Body of pancreas (tissue), 4 donors: ENCODE data around the gene UQCRH. TPM values are rescaled to one million over a fixed set of nuclear protein-coding genes. Genes with fewer than 3 reads are reported as not detected.
"Not testable (repeated sequence)": the region's sequence is repeated elsewhere in the genome, so short reads cannot be mapped to it uniquely, and the experiment has no call there.

Experiments
- ATAC-seq: fragments of 150-250 bp; one replicate; pipeline ENCODE4 v1.9.1; 2016
- DNase-seq, 4 donors: peaks; one replicate each; pipeline ENCODE4 v3.0.0-alpha.2; 2019
- H3K27ac ChIP-seq, 4 donors: fragments of 200-600 bp; sonication (generic); 1 replicate in 3 of 4; 2 replicates in 1 of 4; pipeline versions ENCODE4 v1.5.1 to v1.6.1; 2016 to 2019; ENCODE audit warnings: mild to moderate bottlenecking in 1 of 4, mixed read lengths in 1 of 4, moderate library complexity in 1 of 4
- H3K27me3 ChIP-seq, 2 donors: fragments of 200-600 bp; sonication (generic); one replicate each; pipeline ENCODE4 v1.6.0; 2016; ENCODE audit warnings: mild to moderate bottlenecking in 1 of 2
- H3K36me3 ChIP-seq, 2 donors: fragments of 200-600 bp; sonication (generic); replicated peaks in 1 of 2; 2 replicates each; pipeline ENCODE4 v1.5.1; 2016; ENCODE audit warnings: low read depth in 2 of 2; ENCODE audit not compliant: insufficient read depth in 1 of 2
- H3K4me1 ChIP-seq: fragments of 200-600 bp; sonication (generic); one replicate; pipeline ENCODE4 v1.6.0; 2016
- H3K4me3 ChIP-seq, 2 donors: fragments of 200-600 bp; sonication (generic); 1 replicate in 1 of 2; 2 replicates in 1 of 2; pipeline ENCODE4 v1.5.1; 2016 to 2019
- H3K9me3 ChIP-seq, 3 donors: fragments of 200-600 bp; sonication (generic); 1 replicate in 2 of 3; 2 replicates in 1 of 3; pipeline ENCODE4 v1.5.1; 2016
- POLR2A ChIP-seq, 3 donors: fragments of 450-650 bp; IDR thresholded peaks; one replicate each; pipeline ENCODE4 v1.6.1; 2016; ENCODE audit warnings: antibody characterized with exemption in 3 of 3, mild to moderate bottlenecking in 2 of 3
- WGBS, 2 donors: methylation state at CpG; one replicate each; pipeline ENCODE4 v1.1.5; 2017; 5-methylcytosine and 5-hydroxymethylcytosine counted together
- intact Hi-C: fragments of 100-400 bp; cut with DNase I; formaldehyde crosslinking; loops from one replicate; pipeline ENCODE4 v1.15.1; 2023
- total RNA-seq, 2 donors: library from RNA; depleted of rRNA; stranded (reverse); fragments of >200 nt; gene quantifications; one replicate each; pipeline ENCODE4 v1.1.0, GENCODE V29; 2016
- TF ChIP-seq, protein P1 (sequence below), 7 experiments: fragments of 450-650 bp in 4 of 7; fragments of 200-600 bp in 3 of 7; sonication (generic) in 3 of 7; IDR thresholded peaks; one replicate each; pipeline ENCODE4 v1.5.1; 2016 to 2019; ENCODE audit warnings: antibody characterized with exemption in 7 of 7

Gene UQCRH
- total RNA-seq, 2 donors from 2014 or later = 92.4 to 195 TPM

DNA sequence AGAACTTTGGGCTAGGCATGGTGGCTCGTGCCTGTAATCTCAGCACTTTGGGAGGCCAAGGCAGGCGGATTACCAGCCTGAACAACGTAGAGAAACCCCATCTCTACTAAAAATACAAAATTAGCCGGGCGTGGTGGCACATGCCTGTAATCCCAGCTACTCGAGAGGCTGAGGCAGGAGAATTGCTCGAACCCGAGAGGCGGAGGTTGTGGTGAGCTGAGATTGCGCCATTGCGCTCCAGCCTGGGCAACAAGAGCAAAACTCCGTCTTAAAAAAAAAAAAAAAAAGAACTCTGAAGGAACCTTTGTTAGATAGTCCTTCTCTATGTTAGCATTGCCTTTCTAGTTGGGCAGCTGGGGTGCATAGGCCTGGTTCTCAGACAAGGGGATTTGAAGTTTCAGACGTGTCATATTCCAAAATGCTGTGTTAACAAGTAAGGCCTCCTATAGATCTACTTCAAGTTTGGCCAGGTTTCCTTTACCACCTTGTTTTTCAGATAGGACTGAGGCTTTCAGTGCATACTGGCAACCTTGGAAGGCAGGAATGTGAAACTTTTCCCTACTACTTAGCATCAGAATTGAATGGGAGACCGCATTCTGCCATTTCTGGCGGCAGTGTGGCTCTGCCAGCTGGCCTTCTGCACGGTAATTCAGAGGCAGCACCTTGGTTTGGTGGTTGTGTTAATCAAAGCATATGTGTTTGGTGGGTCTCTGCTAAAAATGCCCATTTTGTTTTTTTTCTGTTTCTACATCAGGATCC lies 6.1 kb downstream of the UQCRH start:
- intact Hi-C loops = no loop called here
- ATAC-seq (no peak), DNase-seq (no peak)
- no peaks in the 10 kb centered on the region for H3K27me3 ChIP-seq
- H3K4me3 ChIP-seq = no peak overlapping the region
- no peak overlapping the region for H3K27ac ChIP-seq
- TF ChIP-seq, protein P1, sequence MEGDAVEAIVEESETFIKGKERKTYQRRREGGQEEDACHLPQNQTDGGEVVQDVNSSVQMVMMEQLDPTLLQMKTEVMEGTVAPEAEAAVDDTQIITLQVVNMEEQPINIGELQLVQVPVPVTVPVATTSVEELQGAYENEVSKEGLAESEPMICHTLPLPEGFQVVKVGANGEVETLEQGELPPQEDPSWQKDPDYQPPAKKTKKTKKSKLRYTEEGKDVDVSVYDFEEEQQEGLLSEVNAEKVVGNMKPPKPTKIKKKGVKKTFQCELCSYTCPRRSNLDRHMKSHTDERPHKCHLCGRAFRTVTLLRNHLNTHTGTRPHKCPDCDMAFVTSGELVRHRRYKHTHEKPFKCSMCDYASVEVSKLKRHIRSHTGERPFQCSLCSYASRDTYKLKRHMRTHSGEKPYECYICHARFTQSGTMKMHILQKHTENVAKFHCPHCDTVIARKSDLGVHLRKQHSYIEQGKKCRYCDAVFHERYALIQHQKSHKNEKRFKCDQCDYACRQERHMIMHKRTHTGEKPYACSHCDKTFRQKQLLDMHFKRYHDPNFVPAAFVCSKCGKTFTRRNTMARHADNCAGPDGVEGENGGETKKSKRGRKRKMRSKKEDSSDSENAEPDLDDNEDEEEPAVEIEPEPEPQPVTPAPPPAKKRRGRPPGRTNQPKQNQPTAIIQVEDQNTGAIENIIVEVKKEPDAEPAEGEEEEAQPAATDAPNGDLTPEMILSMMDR (IDR thresholded peaks at IDR 0.05) = no peak
- TF ChIP-seq POLR2A (IDR thresholded peaks at IDR 0.05) = no peak
- H3K9me3 ChIP-seq = no peaks in the 10 kb centered on the region
- WGBS, 2 donors = 82 to 90% methylated on average over 16 of the region's 16 CpGs
- peaks cover 5 to 21% of the 10 kb centered on the region in 2 donors for H3K36me3 ChIP-seq
- peaks cover 18% of the 10 kb centered on the region for H3K4me1 ChIP-seq

DNA sequence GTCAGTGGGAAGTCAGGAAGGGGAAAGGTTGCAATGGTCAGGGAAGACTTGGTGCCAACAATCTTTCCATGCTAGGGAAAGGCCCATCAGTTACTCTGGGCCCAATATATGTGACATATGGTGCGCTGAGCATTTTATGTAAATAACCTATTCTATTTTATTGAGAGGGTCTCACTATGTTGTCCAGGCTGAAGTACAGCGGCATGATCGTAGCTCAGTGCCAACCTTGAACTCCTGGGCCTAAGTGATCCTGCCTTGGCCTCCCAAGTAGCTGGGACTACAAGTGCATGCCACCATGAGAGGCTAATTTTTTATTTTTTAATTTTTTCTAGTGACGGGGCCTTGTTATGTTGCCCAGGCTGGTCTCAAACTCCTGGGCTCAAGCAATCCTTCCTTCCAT lies 6.8 kb downstream of the UQCRH start:
- no peak for TF ChIP-seq POLR2A (IDR thresholded peaks at IDR 0.05)
- TF ChIP-seq, protein P1 (IDR thresholded peaks at IDR 0.05) = no peak
- whole genome bisulfite sequencing, 2 donors = 92 to 100% methylated on average over 4 of the region's 4 CpGs
- Histone ChIP-seq H3K36me3 (peaks cover 5 to 21% of the 10 kb centered on the region in 2 donors), H3K4me1 (peaks cover 11% of the 10 kb centered on the region), H3K4me3 (no peak overlapping the region), H3K9me3 (no peaks in the 10 kb centered on the region), H3K27me3 (no peaks in the 10 kb centered on the region), H3K27ac (no peak overlapping the region)
- no peak for ATAC-seq
- intact Hi-C loops = no loop called here
- no peak for DNase-seq

DNA sequence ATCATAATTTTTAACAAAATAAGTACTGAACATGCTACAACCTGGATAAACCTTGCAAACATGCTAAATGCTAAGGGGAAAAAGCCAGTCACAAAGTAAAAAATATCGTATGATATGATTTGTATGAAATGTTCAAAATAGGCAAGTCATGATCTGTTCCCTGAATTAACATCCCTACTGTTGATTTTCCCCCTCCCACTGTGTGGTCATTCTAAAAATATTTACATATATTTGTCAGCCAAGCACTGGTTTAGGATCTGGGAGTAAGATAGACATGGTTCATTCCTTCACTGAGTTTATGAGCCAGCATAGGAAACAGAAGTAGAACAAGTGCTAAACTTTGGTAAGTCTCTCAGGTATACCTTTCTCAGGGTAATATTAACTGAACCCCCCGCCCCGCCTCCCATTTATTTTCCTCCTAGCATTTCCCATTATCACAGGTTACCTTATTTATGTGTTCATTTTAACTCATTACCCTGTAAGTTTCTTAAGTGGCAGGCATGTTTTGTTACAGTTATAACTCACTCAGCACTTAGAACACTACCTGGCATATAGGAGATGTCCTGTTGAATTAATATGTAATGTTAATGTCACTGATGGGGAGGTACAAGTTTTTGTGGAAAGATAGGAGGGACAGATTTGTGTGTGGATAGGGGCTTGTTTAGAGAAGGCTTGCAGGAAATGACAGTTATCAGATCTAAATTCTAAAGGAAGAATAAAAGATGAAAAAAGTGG lies 12.3 kb downstream of the UQCRH start:
- H3K9me3 ChIP-seq = no peaks in the 10 kb centered on the region
- H3K27ac ChIP-seq = no peak overlapping the region
- H3K4me1 ChIP-seq = no peaks in the 10 kb centered on the region
- no peaks in the 10 kb centered on the region for H3K27me3 ChIP-seq
- DNase-seq = no peak
- ATAC-seq = no peak
- WGBS, 2 donors = 92 to 94% methylated on average over 3 of the region's 3 CpGs
- no peak overlapping the region for H3K4me3 ChIP-seq
- TF ChIP-seq, protein P1 (IDR thresholded peaks at IDR 0.05) = no peak
- no peak for TF ChIP-seq POLR2A (IDR thresholded peaks at IDR 0.05)
- H3K36me3 ChIP-seq = peaks cover 5 to 18% of the 10 kb centered on the region in 2 donors
- intact Hi-C loops = no loop called here

DNA sequence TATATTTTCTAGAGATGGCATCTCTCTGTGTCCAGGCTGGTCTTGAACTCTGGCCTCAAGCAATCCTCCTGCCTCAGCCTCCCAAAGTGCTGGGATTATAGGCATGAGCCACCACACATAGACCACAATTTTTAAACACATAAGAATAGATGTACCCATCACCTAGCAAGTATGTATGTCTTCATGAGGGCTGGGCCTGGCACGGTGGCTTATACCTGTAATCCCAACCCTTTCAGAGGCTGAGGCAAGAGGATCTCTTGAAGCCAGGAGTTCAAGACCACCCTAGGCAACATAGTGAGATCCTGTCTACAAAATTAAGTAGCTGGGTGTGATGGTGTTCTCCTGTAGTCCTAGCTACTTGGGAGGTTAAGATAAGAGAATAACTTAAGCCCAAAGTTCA lies 13.8 kb downstream of the UQCRH start:
- Histone ChIP-seq H3K9me3 (no peaks in the 10 kb centered on the region), H3K36me3 (peaks cover under 1 to 13% of the 10 kb centered on the region in 2 donors), H3K4me3 (no peak overlapping the region), H3K27me3 (no peaks in the 10 kb centered on the region), H3K4me1 (no peaks in the 10 kb centered on the region), H3K27ac (no peak overlapping the region)
- no peak for DNase-seq
- TF ChIP-seq POLR2A (IDR thresholded peaks at IDR 0.05) = no peak
- TF ChIP-seq, protein P1 (IDR thresholded peaks at IDR 0.05) = no peak
- WGBS, 2 donors = 86 to 100% methylated on average over 1 of the region's 1 CpG
- ATAC-seq = no peak
- intact Hi-C loops = no loop called here

DNA sequence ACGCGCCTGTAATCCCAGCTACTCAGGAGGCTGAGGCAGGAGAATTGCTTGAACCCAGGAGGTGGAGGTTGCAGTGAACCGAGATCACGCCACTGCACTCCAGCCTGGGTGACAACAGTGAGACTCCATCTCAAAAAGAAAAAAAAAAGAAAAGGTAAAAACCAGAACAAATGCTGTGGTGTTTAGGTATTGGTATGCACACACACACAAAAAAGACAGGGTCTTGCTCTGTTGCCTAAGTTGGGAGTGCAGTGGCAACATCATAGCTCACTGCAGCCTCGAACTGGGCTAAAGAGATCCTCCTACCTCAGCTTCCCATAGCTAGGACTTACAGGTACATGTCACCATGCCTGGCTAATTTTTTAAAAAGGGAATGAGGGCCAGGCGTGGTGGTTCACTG lies 15.8 kb downstream of the UQCRH start:
- H3K27ac ChIP-seq, ATAC-seq, H3K9me3 ChIP-seq, DNase-seq, H3K4me3 ChIP-seq, H3K36me3 ChIP-seq, H3K4me1 ChIP-seq, intact Hi-C loops, H3K27me3 ChIP-seq: not testable (repeated sequence)
- WGBS, 2 donors = 92 to 98% methylated on average over 6 of the region's 6 CpGs

DNA sequence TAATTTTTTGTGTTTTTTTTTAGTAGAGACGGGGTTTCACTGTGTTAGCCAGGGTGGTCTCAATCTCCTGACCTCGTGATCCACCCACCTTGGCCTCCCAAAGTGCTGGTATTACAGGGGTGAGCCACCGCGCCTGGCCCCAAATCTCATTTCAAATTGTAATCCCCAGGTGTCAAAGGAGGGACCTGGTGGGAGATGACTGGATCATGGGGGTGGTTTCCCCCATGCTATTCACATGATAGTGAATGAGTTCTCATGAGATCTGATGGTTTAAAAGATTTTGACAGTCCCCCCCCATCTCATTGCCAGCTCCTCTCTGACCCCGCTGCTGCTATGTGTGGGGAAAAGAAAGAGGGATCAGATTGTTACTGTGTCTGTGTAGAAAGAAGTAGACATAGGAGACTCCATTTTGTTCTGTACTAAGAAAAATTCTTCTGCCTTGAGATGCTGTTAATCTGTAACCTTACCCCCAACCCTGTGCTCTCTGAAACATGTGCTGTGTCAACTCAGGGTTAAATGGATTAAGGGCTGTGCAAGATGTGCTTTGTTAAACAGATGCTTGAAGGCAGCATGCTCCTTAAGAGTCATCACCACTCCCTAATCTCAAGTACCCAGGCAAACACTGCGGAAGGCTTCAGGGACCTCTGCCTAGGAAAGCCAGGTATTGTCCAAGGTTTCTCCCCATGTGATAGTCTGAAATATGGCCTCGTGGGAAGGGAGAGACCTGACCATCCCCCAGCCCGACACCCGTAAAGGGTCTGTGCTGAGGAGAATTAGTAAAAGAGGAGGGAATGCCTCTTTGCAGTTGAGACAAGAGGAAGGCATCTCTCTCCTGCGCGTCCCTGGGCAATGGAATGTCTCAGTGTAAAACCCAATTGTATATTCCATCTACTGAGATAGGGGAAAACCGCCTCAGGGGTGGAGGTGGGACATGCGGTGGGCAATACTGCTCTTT lies 16.7 kb downstream of the UQCRH start:
- H3K36me3 ChIP-seq, DNase-seq, H3K4me1 ChIP-seq, H3K27ac ChIP-seq, H3K4me3 ChIP-seq, H3K9me3 ChIP-seq, H3K27me3 ChIP-seq, ATAC-seq, intact Hi-C loops: not testable (repeated sequence)
- 76 to 84% methylated on average over 9 to 13 of the region's 13 CpGs for WGBS, 2 donors

DNA sequence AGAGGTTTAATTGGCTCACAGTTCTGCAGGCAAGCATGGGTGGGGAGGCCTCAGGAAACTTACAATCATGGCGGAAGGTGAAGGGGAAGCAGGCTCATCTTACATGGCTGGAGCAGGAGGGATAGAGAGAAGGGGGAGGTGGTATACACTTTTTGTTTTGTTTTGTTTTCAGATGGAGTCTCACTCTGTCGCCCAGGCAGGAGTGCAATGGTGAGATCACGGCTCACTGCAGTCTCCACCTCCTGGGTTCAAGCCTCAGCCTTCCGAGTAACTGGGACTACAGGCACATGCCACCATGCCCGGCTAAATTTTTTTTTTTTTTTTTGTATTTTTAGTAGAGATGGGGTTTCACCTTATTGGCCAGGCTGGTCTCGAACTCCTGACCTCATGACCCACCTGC lies 18.7 kb downstream of the UQCRH start:
- ATAC-seq, H3K36me3 ChIP-seq, H3K9me3 ChIP-seq, H3K27me3 ChIP-seq, DNase-seq, H3K27ac ChIP-seq, intact Hi-C loops, H3K4me3 ChIP-seq, H3K4me1 ChIP-seq: not testable (repeated sequence)
- 88% methylated on average over 6 of the region's 6 CpGs for WGBS, 2 donors
